A673 (cell line): ENCODE data around the gene KRT37. TPM values are rescaled to one million over a fixed set of nuclear protein-coding genes. Genes with fewer than 3 reads are reported as not detected.
"Not testable (repeated sequence)": the region's sequence is repeated elsewhere in the genome, so short reads cannot be mapped to it uniquely, and the experiment has no call there.

Experiments used
- BruUV-seq: library from RNA; stranded (reverse); fragments of 400-500 nt; replicated peaks from 2 replicates; lab custom pipeline; 2021; lab: Mats Ljungman, UMichigan
- CTCF ChIA-PET: fragments of 300-600 bp; sonication (Branson Sonifier 250); formaldehyde crosslinking; loops from one replicate; lab custom pipeline; 2022; ENCODE audit warnings: antibody characterized with exemption; lab: Charles Lee
- POLR2A ChIA-PET: fragments of 300-600 bp; sonication (Branson Sonifier 250); formaldehyde crosslinking; loops from one replicate; lab custom pipeline; 2022; ENCODE audit warnings: antibody characterized with exemption; ENCODE audit not compliant: low non-redundant PET; lab: Charles Lee
- DNase-seq: peaks from one replicate; pipeline ENCODE4 v3.0.0-alpha.2; 2015; ENCODE audit warnings: low spot score
- H3K27ac ChIP-seq: fragments of 200-600 bp; sonication (generic); 2 replicates; pipeline ENCODE4 v1.5.1; 2016; ENCODE audit warnings: mixed run types, low read depth, mild to moderate bottlenecking, mixed read lengths, antibody characterized with exemption, low read length; ENCODE audit not compliant: poor library complexity, severe bottlenecking
- H3K27me3 ChIP-seq: fragments of 200-600 bp; sonication (generic); replicated peaks from 2 replicates; pipeline ENCODE4 v1.6.1; 2017; ENCODE audit warnings: mixed run types, low read depth, mild to moderate bottlenecking, mixed read lengths, antibody characterized with exemption, low read length; ENCODE audit not compliant: insufficient read depth, poor library complexity
- H3K36me3 ChIP-seq: fragments of 200-600 bp; sonication (generic); 2 replicates; pipeline ENCODE4 v1.6.1; 2016; ENCODE audit warnings: mixed run types, mild to moderate bottlenecking, mixed read lengths, antibody characterized with exemption, low read length; ENCODE audit not compliant: insufficient read depth, poor library complexity, severe bottlenecking
- H3K4me1 ChIP-seq: fragments of 200-600 bp; sonication (generic); 2 replicates; pipeline ENCODE4 v1.6.1; 2017; ENCODE audit warnings: mixed run types, mild to moderate bottlenecking, mixed read lengths, antibody characterized with exemption, low read length; ENCODE audit not compliant: insufficient read depth, poor library complexity, severe bottlenecking
- H3K4me3 ChIP-seq: fragments of 200-600 bp; sonication (generic); 2 replicates; pipeline ENCODE4 v1.5.1; 2016; ENCODE audit warnings: low read depth, mixed run types, mild to moderate bottlenecking, mixed read lengths, low read length; ENCODE audit not compliant: poor library complexity, severe bottlenecking
- H3K9me3 ChIP-seq: fragments of 200-600 bp; sonication (generic); 2 replicates; pipeline ENCODE4 v1.6.1; 2016; ENCODE audit warnings: mixed run types, low read depth, mild to moderate bottlenecking, mixed read lengths, antibody characterized with exemption, low read length; ENCODE audit not compliant: poor library complexity, severe bottlenecking
- EZH2 ChIP-seq: fragments of 200-600 bp; sonication (generic); IDR thresholded peaks from 2 replicates; pipeline ENCODE4 v1.6.1; 2017; ENCODE audit warnings: borderline replicate concordance, low read depth, mild to moderate bottlenecking, mixed read lengths, antibody characterized with exemption, low read length; ENCODE audit not compliant: poor library complexity, severe bottlenecking
- intact Hi-C: fragments of 100-400 bp; cut with micrococcal nuclease; formaldehyde crosslinking; loops from one replicate; pipeline ENCODE4 v1.10.0; 2022; ENCODE audit not compliant: unreplicated experiment
- total RNA-seq: library from RNA; stranded (reverse); gene quantifications from 2 replicates; pipeline ENCODE4 v1.2.3, GENCODE V29; 2021
- TF ChIP-seq, protein P1 (sequence below): fragments of 300-800, 200-600 bp; sonication (generic); conservative IDR thresholded peaks from 2 replicates; pipeline ENCODE4 v1.5.1; 2017; ENCODE audit warnings: low read depth, mild to moderate bottlenecking, antibody characterized with exemption, low read length, moderate library complexity, mixed read lengths

Gene KRT37
- total RNA-seq, 1 experiment from 2014 or later = not detected

DNA sequence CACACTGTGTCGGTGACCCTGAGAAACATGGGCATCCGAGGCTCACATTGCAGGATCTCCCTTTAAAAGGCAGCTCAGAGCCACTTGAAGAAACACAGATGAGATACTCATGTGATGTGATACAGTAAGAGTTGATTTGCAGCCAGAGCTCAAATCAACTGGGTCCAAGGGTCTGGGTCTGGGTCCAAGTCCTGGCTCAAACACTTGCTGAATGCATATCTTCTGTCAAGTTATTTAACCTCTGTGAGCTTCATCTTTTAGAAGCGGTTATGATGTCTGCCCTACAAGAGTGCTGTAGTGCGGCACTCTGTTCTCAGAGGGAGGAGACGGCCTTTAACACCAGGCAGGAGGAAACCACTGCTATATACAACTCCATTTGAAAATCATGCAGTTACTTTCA lies 10.0 kb upstream of the KRT37 start:
- BruUV-seq = no TSS peak
- no peaks in the 10 kb centered on the region for H3K36me3 ChIP-seq
- ChIA-PET POLR2A (no interaction called here), CTCF (interaction anchor here (0.6 kb wide), 1 partner anchor 15 kb away, joined by 11 read pairs; no protein-coding TSS in a partner anchor)
- no peak overlapping the region for H3K27ac ChIP-seq
- H3K4me1 ChIP-seq = no peaks in the 10 kb centered on the region
- H3K4me3 ChIP-seq = no peak overlapping the region
- no peak for DNase-seq
- intact Hi-C loops = no loop called here
- no peaks in the 10 kb centered on the region for H3K27me3 ChIP-seq
- TF ChIP-seq, protein P1, sequence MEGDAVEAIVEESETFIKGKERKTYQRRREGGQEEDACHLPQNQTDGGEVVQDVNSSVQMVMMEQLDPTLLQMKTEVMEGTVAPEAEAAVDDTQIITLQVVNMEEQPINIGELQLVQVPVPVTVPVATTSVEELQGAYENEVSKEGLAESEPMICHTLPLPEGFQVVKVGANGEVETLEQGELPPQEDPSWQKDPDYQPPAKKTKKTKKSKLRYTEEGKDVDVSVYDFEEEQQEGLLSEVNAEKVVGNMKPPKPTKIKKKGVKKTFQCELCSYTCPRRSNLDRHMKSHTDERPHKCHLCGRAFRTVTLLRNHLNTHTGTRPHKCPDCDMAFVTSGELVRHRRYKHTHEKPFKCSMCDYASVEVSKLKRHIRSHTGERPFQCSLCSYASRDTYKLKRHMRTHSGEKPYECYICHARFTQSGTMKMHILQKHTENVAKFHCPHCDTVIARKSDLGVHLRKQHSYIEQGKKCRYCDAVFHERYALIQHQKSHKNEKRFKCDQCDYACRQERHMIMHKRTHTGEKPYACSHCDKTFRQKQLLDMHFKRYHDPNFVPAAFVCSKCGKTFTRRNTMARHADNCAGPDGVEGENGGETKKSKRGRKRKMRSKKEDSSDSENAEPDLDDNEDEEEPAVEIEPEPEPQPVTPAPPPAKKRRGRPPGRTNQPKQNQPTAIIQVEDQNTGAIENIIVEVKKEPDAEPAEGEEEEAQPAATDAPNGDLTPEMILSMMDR = no peak
- TF ChIP-seq EZH2 = no peak
- H3K9me3 ChIP-seq = no peaks in the 10 kb centered on the region

DNA sequence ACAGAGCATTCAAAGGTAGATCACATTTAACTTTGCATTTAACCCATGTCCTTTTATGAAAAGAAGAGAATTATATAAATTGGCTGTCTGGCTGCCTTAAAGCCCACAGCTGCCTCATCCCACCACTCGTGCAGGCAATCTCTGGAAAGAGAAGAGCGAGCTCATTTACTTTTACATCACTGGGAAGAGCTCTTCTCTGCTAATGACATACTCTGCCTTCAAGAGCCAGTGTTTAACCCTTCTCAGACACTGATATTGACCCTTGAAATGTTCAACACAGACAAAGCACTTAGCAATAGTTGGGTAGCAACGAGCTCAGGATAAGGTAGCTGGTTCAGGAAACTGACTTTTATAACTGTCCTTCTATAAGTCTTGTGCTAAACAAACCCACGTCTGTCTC lies 9.6 kb upstream of the KRT37 start:
- Histone ChIP-seq H3K4me1 (no peaks in the 10 kb centered on the region), H3K4me3 (no peak overlapping the region), H3K36me3 (no peaks in the 10 kb centered on the region), H3K9me3 (no peaks in the 10 kb centered on the region), H3K27me3 (no peaks in the 10 kb centered on the region), H3K27ac (no peak overlapping the region)
- TF ChIP-seq, protein P1 = no peak
- no peak for TF ChIP-seq EZH2
- intact Hi-C loops = no loop called here
- ChIA-PET POLR2A (no interaction called here), CTCF (interaction anchor here (0.6 kb wide), 1 partner anchor 16 kb away, joined by 11 read pairs; no protein-coding TSS in a partner anchor)
- BruUV-seq = no TSS peak
- DNase-seq = no peak

- POLR2A ChIA-PET = no interaction called here
Observed at GRCh38 chr17:41433586-41433985, 9.2 kb upstream of the KRT37 start.

DNA sequence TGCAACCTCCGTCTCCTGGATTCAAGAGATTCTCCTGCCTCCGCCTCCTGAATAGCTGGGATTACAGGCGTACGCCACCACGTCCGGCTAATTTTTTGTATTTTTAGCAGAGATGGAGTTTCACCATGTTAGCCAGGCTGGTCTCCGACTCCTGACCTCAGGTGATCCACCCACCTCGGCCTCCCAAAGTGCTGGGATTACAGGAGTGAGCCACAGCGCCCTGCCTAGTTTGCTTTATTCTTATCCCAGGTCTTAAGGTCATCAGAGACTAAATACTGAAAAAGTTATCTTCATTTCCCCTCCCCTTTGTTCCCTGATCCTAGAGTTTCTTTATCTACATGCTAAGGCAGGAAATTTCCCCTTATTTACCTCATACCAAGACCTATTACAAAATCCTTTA lies 6.0 kb upstream of the KRT37 start:
- H3K4me3 ChIP-seq, CTCF ChIA-PET, BruUV-seq, H3K27ac ChIP-seq, H3K4me1 ChIP-seq, H3K36me3 ChIP-seq, DNase-seq, H3K27me3 ChIP-seq, H3K9me3 ChIP-seq, intact Hi-C loops: not testable (repeated sequence)
- POLR2A ChIA-PET = interaction anchor here (0.9 kb wide), 1 partner anchor 30 kb away, joined by 3 read pairs; no protein-coding TSS in a partner anchor

More at GRCh38 chr17:41433586-41433985, 9.2 kb upstream of the KRT37 start:
- Histone ChIP-seq H3K4me3 (no peak overlapping the region), H3K9me3 (no peaks in the 10 kb centered on the region), H3K27ac (no peak overlapping the region), H3K36me3 (no peaks in the 10 kb centered on the region), H3K4me1 (no peaks in the 10 kb centered on the region), H3K27me3 (no peaks in the 10 kb centered on the region)
- intact Hi-C loops = no loop called here
- no peak for TF ChIP-seq EZH2
- TF ChIP-seq, protein P1 = no peak
- no TSS peak for BruUV-seq
- CTCF ChIA-PET = no interaction called here
- DNase-seq = no peak
